Measurements from ENCODE around the gene HTR1B.

Gene HTR1B

GRCh38 chr6:77457720-77458349 lies 5.5 kb downstream of the HTR1B start:
- TF ChIP-seq CTCF (IDR thresholded peaks at IDR 0.05) = peak; percentile 59
- peak overlapping the region; percentile 81 to 86 for H3K27ac ChIP-seq
- H3K4me3 ChIP-seq = peak overlapping the region; percentile 22
- peak; percentile 82 for DNase-seq (ENCODE audit: low spot score)

GRCh38 chr6:77456531-77457248 lies 6.6 kb downstream of the HTR1B start:
- TF ChIP-seq CTCF (IDR thresholded peaks at IDR 0.05) = no peak
- peak overlapping the region; percentile 48 for H3K4me3 ChIP-seq
- H3K27ac ChIP-seq = peak overlapping the region; percentile 81 to 86
- DNase-seq (ENCODE audit: low spot score) = peak; percentile 82

- DNase-seq (ENCODE audit: low spot score) = no peak
- H3K27ac ChIP-seq = peak overlapping the region in 1 of 2 donors; percentile 50
- no peak for TF ChIP-seq CTCF (IDR thresholded peaks at IDR 0.05)
Observed at GRCh38 chr6:77455271-77455670, 8.0 kb downstream of the HTR1B start.

GRCh38 chr6:77454386-77454785 lies 8.9 kb downstream of the HTR1B start:
- no peak for DNase-seq (ENCODE audit: low spot score)
- H3K4me3 ChIP-seq = no peak overlapping the region
- peak overlapping the region; percentile 0 to 35 for H3K27ac ChIP-seq
- no peak for TF ChIP-seq CTCF (IDR thresholded peaks at IDR 0.05)

More at GRCh38 chr6:77455271-77455670, 8.0 kb downstream of the HTR1B start:
- no peak overlapping the region for H3K4me3 ChIP-seq

- no peak overlapping the region for H3K4me3 ChIP-seq
- DNase-seq (ENCODE audit: low spot score) = no peak
- TF ChIP-seq CTCF (IDR thresholded peaks at IDR 0.05) = no peak
- peak overlapping the region in 1 of 2 donors; percentile 18 for H3K27ac ChIP-seq
Observed at GRCh38 chr6:77451466-77451865, 11.8 kb downstream of the HTR1B start.

GRCh38 chr6:77450924-77451323 lies 12.4 kb downstream of the HTR1B start:
- H3K27ac ChIP-seq = no peak overlapping the region
- H3K4me3 ChIP-seq = no peak overlapping the region
- DNase-seq (ENCODE audit: low spot score) = no peak
- TF ChIP-seq CTCF (IDR thresholded peaks at IDR 0.05) = no peak

GRCh38 chr6:77448546-77448945 lies 14.7 kb downstream of the HTR1B start:
- DNase-seq (ENCODE audit: low spot score) = no peak
- TF ChIP-seq CTCF (IDR thresholded peaks at IDR 0.05) = no peak
- Histone ChIP-seq H3K4me3 (no peak overlapping the region), H3K27ac (no peak overlapping the region)

All from coronary artery (tissue), 2 donors.